Bone marrow (tissue), 2 donors: ENCODE data around the gene GABRD.
"Not testable (repeated sequence)": the region's sequence is repeated elsewhere in the genome, so short reads cannot be mapped to it uniquely, and the experiment has no call there.

Experiments
- DNase-seq, 2 donors: peaks; one replicate each; lab custom pipeline; 2025; lab: John Stamatoyannopoulos, UW

Gene GABRD, protein sequence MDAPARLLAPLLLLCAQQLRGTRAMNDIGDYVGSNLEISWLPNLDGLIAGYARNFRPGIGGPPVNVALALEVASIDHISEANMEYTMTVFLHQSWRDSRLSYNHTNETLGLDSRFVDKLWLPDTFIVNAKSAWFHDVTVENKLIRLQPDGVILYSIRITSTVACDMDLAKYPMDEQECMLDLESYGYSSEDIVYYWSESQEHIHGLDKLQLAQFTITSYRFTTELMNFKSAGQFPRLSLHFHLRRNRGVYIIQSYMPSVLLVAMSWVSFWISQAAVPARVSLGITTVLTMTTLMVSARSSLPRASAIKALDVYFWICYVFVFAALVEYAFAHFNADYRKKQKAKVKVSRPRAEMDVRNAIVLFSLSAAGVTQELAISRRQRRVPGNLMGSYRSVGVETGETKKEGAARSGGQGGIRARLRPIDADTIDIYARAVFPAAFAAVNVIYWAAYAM

DNA sequence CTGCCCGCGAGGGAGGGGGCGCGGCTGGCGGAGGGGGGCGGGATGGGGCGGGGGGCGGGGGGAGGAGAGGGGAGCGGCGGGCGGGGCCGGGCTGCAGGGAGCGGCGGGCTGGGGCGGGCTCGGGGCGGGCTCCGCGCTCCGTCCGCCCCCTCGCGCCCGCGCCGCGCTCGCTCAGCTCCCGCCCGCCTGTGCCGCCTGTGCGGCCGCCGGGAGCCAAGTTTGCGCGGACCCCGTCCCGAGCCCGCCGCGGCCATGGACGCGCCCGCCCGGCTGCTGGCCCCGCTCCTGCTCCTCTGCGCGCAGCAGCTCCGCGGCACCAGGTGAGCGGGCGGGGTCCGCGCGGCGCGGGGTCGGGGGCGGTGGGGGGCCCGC, at the start of gene GABRD:
GABRD (plus strand) TSS at position 174 of the 372 bp plus-strand sequence; CDS start at position 253, 79 bp downstream.
- no peak for DNase-seq

DNA sequence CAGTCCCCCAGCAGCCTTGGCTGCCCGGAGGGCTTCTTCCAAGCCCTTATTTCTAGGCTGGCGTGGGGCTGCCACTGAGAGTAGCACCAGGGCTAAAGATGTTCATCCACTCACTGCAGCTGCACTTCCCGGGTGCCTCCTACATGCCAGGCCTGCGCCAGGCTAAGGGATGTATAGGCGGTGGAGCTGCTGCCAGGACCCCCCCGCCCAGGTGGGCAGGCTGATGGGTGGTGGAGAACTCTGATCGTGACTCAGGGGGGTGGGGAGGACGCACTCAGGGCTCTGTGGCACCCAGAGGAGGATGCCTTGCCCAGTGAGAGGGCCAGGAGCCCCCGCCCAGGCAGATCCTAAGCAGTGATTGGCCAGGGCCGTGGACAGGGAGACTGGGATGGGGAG, 49.6 kb upstream of the GABRD start:
- no peak for DNase-seq

DNA sequence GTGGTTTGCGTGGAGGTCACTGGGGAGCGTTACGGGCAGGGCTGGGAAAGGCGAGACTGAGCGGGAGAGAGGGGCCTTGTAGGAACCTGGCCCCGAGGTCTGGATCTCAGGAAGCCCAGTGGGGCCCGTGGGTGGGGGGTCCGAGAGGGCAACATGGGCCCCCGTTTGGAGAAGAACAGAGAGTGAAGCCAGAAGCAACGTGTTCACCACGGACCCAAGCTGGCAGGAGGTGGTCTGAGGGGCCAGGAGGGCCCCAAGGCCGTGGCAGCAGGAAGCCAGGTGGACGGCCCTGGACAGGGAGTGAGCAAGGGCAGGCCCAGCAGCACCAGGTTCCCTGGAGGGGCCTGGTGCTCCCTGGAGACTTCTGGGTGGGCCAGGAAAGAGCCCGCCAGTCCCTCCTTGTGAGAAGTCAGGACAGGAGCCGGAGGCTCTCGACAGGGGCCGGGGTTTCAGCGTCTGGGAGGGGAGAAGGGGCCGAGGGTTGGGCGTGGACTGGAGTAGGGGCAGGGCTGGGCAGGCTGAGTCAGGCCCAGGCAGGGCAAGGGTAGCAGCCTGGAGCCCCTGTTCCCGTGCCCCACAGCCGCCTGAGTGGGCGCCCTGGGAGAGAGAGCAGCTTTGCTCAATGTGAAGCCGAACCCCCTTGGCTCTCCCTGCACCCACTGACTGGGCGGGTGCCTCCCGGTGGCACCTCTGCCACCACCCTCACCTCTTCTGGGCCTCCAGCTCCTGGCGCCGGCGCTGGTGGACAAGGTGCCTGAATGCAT, 49.0 kb upstream of the GABRD start:
- no peak for DNase-seq

DNA sequence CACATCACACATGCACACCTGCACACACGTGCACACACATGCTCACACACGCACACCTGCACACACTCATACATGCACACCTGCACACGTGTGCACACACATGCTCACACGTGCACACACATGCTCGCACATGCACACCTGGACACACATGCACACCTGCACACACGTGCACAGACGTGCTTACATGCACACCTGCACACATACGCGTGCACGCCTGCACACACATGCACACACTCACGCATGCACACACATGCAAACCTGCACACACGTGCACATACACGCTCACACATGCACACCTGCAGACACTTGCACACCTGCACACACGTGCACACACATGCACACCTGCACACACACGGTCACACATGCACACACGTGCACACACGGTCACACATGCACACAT, 48.1 kb upstream of the GABRD start:
- DNase-seq: no peak

DNA sequence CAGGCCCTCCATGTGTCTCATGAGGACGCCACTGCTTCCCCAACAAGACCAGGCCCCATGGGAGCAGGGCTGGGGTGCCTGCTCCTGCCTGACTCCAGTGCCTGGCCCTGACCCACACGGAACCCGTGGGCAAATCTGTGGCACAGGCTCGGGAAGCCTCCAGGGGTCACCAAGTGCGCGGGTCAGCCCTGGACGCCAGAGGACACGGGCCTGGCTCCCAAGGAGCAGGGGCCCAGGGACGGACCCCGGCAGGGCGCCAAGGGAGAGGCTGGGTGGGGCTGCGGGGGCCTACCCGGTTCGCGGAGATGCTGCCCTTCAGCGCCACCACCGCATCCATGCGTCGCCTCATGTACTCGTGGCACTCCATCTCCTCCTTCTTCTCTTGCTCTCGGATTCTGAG, 47.5 kb upstream of the GABRD start:
- no peak for DNase-seq

DNA sequence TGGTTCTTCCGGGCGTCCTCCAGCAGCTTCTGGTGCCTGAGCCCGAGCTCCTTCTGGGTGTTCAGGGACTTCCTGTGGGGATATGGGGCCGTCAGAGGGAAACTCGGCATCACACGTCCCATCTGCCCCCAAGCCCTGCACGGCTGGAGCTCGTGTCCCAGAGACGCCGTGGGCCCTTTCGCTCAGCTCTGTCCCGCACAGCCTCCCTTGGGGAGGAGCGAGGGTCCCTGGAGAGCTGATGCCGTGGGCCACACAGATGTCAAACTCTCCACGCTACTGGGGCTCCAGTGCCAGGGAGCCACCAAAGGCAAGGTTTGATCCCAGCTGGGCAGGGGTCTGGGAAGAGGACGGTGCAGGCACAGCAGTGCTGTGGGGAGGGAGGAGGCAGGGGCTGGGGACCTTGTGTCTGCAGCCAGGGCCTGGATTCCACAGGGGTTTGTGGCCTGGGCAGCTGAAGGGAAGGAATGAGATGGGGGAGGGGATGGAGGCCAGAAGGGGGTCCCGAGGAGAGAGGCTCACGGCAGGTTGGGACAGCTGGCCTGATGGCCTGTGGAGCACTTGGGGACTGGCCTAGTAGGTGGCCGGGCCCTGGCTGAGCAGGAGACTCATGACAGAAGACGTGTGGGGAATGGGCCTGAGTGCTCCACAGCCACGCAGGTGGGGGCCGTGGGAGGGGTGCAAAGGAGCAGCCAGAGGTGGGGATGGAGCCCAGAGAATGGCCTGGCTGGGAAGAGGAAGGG, 46.0 kb upstream of the GABRD start:
- no peak for DNase-seq

DNA sequence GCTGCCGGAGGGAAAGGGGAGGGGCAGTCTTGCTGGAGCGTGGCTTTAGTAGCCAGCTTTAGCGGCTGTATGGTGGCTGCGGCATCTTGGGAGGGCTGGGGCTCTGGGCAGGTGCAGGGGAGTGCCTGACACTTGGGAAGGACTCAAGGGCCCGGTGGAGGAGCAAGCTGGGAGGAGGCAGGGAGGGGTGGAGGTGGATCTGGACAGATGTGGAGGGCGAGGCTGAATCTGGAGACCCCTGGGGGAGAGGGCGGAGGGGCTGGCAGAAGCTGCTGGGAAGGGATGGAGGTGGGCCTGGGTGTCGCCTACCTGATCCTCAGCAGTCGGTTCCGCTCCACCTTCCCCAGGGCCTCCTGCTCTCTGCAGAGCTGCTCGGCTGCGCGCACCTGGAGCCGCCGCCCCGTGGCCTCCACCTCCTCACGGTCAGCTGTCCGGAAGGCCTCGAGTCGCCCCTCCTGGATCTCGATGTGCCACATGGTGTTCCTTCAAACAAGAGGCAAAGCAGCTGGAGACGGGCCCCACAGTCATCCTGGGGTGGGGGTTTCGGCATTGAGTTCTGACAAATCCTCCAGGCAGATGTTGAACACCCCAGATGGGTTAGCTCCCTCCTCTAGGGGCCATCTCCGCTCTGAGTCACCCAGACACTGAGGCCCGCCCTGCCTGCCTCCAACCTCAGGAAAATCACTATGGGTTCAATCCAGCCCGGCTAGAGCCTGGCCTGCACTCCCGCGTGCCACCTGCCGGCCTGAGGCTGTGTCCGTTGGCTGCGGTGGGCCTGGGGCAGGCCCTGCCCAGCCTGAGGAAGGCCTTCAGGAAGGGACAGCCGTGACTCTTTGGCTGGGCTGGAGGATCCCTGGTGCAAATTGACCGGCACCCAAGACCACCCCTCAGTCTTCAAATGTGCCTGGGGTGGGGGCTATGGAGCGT, 45.2 kb upstream of the GABRD start:
- DNase-seq: no peak

DNA sequence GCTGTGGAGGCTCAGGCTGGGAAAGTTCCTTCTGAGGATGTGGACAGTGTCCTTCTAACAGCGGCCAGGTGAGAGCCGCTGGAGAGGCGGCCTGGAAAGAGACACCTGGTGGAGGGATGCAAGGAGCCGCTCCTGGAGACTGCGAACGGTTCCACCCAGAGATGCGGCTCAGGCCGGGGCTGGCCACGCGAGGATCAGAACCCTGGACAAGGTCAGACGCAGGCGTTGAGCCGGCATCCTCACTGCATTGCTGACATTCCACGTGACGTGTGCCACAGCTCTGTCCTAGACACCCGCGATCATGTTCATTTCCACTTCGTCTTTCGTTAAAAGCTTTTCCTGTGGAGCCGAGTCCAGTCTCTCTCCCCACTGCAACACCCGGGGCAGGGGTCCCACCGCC, 44.3 kb upstream of the GABRD start:
- no peak for DNase-seq

DNA sequence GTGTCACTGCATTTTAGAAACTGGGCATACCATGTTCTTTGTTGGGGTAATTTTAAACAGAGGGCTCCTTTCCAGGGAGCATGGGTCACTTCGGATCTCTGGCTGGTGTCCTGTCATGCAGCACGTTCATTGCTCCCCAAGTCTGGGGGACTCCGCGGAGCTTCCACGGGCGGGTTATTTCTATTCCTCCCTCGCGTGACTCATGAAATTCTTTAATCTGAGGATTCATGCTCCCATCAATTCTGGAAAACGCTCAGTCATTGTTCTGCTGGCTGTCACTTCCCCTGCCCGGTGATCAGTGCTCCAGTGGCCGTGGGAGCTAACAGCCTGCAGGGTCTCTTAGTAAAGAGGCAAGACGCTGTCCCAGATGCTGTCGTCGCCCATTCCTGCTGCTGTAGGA, 43.6 kb upstream of the GABRD start:
- DNase-seq: no peak

DNA sequence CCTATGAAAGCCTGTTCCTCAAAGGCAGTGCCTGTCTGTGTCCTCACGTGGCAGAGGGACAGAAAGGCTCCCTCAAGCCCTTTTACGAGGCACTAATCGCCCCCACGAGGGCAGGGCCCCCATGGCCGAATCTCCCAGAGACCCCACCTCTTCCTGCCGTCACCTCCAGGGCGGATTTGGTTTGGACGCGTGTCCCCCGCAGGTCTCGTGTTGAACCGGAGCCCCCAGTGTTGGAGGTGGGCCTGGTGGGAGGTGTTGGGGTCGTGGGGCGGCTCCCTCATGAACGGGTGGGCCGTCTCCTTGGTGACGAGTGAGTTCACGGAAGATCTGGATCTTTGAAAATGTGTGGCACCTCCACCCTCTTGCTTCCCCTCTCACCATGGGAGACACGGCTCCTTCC, 43.1 kb upstream of the GABRD start:
- DNase-seq: no peak

DNA sequence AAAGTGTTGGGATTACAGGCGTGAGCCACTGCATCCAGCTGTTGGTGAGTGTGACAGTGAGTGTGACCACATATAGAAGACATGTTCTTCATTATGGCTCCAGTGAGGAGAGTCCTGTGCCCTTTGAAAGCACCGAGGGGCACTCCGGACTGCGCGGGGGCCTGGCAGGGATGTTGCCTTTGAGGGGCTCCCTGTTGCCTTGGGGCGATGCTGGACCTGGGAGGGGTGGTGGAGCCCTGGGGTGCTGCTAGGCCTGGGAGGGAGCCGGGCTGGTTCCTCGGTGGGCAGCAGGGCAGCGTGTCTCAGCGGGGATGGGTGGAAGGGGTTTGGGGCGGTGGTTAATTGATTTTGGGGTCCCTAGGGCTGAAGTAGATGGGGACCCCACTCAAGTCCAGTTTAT, 41.0 kb upstream of the GABRD start:
- no peak for DNase-seq

DNA sequence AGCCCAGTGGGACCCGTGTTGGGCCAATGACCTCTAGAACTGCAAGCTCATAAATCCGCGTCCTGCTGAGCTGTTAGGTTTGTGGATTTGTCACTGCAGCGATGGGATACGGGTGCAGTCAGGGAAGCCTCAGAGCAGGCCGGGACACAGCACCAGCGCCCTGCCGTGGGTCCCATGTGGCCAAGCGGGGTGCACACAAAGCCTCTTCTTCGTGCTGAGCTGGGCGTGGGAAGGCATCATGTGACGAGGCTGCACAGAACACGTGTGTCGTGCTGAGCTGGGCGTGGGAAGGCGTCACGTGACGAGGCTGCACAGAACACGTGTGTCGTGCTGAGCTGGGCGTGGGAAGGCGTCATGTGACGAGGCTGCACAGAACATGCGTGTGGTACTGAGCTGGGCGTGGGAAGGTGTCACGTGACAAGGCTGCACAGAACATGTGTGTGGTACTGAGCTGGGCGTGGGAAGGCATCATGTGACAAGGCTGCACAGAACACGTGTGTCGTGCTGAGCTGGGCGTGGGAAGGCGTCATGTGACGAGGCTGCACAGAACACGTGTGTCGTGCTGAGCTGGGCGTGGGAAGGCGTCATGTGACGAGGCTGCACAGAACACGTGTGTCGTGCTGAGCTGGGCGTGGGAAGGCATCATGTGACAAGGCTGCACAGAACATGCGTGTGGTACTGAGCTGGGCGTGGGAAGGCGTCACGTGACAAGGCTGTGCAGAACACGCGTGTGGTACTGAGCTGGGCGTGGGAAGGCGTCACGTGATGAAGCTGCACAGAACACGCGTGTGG, 40.3 kb upstream of the GABRD start:
- not testable (repeated sequence) for DNase-seq

DNA sequence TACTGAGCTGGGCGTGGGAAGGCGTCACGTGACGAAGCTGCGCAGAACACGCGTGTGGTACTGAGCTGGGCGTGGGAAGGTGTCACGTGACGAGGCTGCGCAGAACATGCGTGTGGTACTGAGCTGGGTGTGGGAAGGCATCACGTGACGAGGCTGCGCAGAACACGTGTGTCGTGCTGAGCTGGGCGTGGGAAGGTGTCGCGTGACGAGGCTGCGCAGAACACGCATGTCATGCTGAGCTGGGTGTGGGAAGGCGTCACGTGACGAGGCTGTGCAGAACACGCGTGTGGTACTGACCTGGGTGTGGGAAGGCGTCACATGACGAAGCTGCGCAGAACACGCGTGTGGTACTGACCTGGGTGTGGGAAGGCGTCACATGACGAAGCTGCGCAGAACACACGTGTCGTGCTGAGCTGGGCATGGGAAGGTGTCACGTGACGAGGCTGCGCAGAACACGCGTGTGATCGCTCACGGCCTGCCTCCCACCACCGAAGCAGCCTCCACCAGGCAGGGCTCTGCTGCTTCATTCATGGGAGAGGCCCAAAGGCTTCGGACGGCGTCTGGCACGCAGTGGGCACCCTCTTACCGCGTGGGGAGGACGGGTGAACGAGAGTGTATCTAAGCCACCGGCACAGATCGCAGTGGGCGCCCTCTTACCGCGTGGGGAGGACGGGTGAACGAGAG, 39.5 kb upstream of the GABRD start:
- DNase-seq: no peak

DNA sequence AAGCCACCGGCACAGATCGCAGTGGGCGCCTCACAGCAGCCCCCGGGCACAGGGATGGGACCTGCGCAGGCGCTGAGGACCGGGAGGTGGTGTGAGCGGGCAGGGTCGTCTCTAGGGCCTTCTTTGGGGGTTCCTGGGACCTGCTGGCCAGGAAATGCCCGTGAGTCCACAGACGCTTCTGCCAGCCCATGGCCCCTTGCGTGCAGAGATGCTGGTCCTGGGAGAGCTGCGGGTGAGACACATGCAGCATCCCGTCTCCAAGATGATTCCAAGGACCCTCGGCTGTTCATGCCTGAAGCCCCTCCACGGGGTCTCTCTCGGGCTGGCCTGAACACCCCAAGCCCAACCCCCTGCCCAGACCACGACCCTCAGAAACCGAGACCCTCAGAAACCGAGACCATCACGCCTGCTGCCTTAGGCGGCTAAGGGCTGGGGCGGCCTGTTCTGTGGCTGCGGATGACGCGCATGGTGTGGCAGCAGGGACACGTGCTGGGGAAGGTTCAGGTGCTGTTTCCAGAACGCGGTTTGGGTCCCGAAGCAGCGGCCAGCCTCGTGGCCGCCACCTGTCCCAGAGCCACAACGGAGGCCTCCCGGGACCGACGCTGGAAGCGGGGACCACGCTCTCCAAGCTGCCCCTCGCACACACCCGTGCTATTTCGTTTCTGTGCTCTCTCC, 38.5 kb upstream of the GABRD start:
- DNase-seq: no peak

DNA sequence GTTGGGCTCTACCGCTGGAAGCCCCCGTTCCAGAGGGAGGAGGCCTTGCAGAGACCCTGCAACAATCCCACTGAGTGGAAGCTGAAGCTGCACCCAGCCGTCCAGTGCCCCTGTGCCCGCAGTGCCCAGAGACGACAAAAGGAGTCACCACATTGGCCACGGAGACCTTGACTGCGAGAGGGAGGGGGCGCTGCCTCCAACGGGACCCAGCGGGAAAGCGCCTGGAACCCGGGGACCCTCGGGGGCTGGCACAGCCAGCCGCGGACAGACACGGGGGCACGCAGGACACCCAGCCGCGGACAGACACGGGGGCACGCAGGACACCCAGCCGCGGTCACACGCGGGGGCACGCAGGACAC, 38.0 kb upstream of the GABRD start:
- no peak for DNase-seq

DNA sequence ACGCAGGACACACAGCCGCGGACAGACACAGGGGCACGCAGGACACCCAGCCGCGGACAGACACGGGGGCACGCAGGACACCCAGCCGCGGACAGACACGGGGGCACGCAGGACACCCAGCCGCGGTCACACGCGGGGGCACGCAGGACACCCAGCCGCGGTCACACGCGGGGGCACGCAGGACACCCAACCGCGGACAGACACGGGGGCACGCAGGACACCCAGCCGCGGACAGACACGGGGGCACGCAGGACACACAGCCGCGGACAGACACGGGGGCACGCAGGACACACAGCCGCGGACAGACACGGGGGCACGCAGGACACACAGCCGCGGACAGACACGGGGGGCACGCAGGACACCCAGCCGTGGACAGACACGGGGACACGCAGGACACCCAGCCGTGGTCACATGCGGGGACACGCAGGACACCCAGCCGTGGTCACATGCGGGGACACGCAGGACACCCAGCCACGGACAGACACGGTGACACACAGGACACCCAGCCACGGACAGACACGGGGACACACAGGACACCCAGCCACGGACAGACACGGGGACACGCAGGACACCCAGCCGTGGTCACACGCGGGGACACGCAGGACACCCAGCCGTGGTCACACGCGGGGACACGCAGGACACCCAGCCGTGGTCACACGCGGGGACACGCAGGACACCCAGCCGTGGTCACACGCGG, 37.4 kb upstream of the GABRD start:
- DNase-seq: not testable (repeated sequence)

DNA sequence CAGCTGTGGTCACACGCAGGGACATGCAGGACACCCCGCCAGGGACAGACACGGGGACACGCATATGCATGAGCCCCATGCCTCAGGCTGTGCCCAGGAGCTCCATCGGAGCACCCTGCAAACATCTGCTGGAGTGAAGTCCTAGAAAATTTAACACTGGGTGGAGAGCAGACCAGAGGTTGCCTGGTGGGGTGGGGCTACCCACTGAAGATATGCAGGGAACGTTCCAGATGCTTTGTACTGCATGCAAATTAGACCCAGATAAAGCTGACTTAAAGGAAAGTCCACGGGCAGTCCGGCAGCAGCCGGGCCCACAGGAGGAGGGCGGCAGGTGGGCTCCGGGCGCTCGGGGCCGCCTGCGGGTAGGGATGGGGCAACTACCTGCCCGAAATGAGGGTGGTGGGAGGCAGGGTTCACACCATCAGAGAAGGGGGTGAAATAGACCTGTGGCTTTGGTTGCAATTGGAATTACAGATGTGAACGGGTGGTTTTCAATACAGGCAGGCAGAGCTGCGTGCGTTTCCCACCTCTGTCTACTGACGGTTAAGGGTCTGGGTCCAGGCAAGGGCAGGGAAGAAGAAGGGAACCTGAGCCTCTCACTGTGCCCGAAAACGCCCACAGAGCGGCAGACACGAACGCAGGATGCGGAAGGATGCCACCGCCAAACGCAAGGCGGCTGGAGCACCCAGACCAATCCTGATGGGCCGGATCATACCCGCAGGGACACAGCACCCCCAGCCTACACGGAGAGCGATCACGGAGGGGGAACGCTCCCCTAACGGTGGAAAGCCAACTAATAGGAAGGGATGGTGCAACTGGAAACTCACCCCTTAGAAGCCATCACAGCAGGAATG, 36.5 kb upstream of the GABRD start:
- DNase-seq: no peak

DNA sequence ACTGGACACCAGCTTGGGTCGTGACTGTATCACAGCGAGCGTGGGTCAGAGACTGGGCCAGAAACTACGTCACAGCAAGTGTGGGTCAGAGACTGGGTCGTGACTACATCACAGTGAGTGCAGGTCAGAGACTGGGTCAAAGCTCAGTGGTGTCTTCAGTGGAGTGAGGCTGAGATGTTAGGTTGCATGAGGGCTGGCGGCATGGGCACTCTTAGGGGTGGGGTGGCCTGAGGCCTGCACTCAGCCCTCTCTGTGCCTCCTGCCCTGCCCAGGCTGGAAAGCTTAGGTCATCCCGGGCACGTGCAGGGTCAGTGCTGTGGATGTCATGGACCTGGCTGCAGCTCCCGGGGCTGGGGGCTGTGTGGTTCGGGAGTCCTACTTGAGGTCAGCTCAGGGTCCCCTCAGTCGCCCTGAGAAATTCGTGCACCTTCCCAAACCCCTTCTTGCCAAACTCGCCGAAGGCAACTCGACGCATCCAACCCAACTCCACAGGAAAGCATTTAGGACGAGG, 34.5 kb upstream of the GABRD start:
- no peak for DNase-seq
